HepG2 (cell line): Measurements from ENCODE around the gene HDAC4. TPM values are rescaled to one million over a fixed set of nuclear protein-coding genes. Genes with fewer than 3 reads are reported as not detected.

Experiments used
- ADNP ChIP-seq: sonication (generic); formaldehyde crosslinking; IDR thresholded peaks from 2 replicates; pipeline ENCODE4 v1.4.0; 2020; ENCODE audit warnings: missing genetic modification reagents
- AGO1 ChIP-seq: fragments of 200-400 bp; formaldehyde crosslinking; IDR thresholded peaks from 2 replicates; pipeline ENCODE4 v1.6.1; 2017; ENCODE audit warnings: mild to moderate bottlenecking, low read depth, low read length, moderate library complexity; ENCODE audit not compliant: poor library complexity, severe bottlenecking
- ARHGAP35 ChIP-seq: sonication (generic); formaldehyde crosslinking; IDR thresholded peaks from 2 replicates; pipeline ENCODE4 v1.9.0; 2022; ENCODE audit warnings: mild to moderate bottlenecking, inconsistent platforms, moderate library complexity, missing genetic modification reagents, borderline replicate concordance
- GABPA ChIP-seq, 2 experiments: IDR thresholded peaks; 2 replicates each; pipeline ENCODE4 v1.6.1; 2011 to 2016; ENCODE audit warnings: low read depth in 2 of 2, low read length in 1 of 2, missing biosample characterization in 1 of 2, missing genetic modification characterization in 1 of 2
- HIVEP1 ChIP-seq: sonication (generic); formaldehyde crosslinking; IDR thresholded peaks from 2 replicates; pipeline ENCODE4 v1.4.0; 2020; ENCODE audit warnings: mild to moderate bottlenecking, missing genetic modification reagents
- HOXA7 ChIP-seq: sonication (generic); formaldehyde crosslinking; IDR thresholded peaks from 2 replicates; pipeline ENCODE4 v1.8.1; 2022; ENCODE audit warnings: mild to moderate bottlenecking, missing genetic modification reagents, moderate library complexity
- NCOA1 ChIP-seq: sonication (generic); formaldehyde crosslinking; IDR thresholded peaks from 2 replicates; pipeline ENCODE4 v1.9.0; 2021; ENCODE audit warnings: missing genetic modification reagents
- NFE2 ChIP-seq: sonication (generic); formaldehyde crosslinking; IDR thresholded peaks from 2 replicates; pipeline ENCODE4 v1.4.0; 2020; ENCODE audit warnings: missing genetic modification reagents
- NR2F6 ChIP-seq, 2 experiments: IDR thresholded peaks; 2 replicates each; pipeline ENCODE4 v1.6.1; 2016; ENCODE audit warnings: antibody characterized with exemption in 1 of 2, mild to moderate bottlenecking in 1 of 2
- PHF21A ChIP-seq: sonication (generic); formaldehyde crosslinking; IDR thresholded peaks from 2 replicates; pipeline ENCODE4 v1.5.0; 2020; ENCODE audit warnings: mild to moderate bottlenecking, missing genetic modification reagents
- RAD21 ChIP-seq: fragments of 450-650 bp; formaldehyde crosslinking; IDR thresholded peaks from 2 replicates; pipeline ENCODE4 v1.5.0; 2020; ENCODE audit warnings: mild to moderate bottlenecking
- RARG ChIP-seq: sonication (generic); formaldehyde crosslinking; IDR thresholded peaks from 2 replicates; pipeline ENCODE4 v1.4.0; 2020; ENCODE audit warnings: low read depth, mild to moderate bottlenecking, missing genetic modification reagents
- RBM22 ChIP-seq: fragments of 200-400 bp; formaldehyde crosslinking; optimal IDR thresholded peaks from 2 replicates; pipeline ENCODE3; 2017; ENCODE audit warnings: mild to moderate bottlenecking, low read length, moderate library complexity
- REL ChIP-seq: sonication (generic); formaldehyde crosslinking; conservative IDR thresholded peaks from 2 replicates; pipeline ENCODE4 v1.8.0; 2022; ENCODE audit warnings: mild to moderate bottlenecking, missing genetic modification reagents, moderate library complexity
- SIX4 ChIP-seq: sonication (generic); formaldehyde crosslinking; IDR thresholded peaks from 2 replicates; pipeline ENCODE4 v1.4.0; 2020; ENCODE audit warnings: missing genetic modification reagents
- SKI ChIP-seq: fragments of 450-650 bp; IDR thresholded peaks from one replicate; pipeline ENCODE4 v1.6.1; 2018; ENCODE audit warnings: mild to moderate bottlenecking; ENCODE audit not compliant: partially characterized antibody
- ZBTB38 ChIP-seq: sonication (generic); formaldehyde crosslinking; IDR thresholded peaks from 2 replicates; pipeline ENCODE4 v1.5.1; 2020; ENCODE audit warnings: mild to moderate bottlenecking, missing genetic modification reagents
- ZBTB7B ChIP-seq: sonication (generic); formaldehyde crosslinking; IDR thresholded peaks from 2 replicates; pipeline ENCODE4 v1.4.0; 2020; ENCODE audit warnings: missing genetic modification reagents
- ZFP62 ChIP-seq: sonication (generic); formaldehyde crosslinking; IDR thresholded peaks from 2 replicates; pipeline ENCODE4 v1.4.0; 2020; ENCODE audit warnings: missing genetic modification reagents
- ZNF230 ChIP-seq: sonication (generic); formaldehyde crosslinking; IDR thresholded peaks from 2 replicates; pipeline ENCODE4 v1.4.0; 2020; ENCODE audit warnings: mild to moderate bottlenecking, missing genetic modification reagents
- ZNF253 ChIP-seq: sonication (generic); formaldehyde crosslinking; IDR thresholded peaks from 2 replicates; pipeline ENCODE4 v1.8.0; 2022; ENCODE audit warnings: mild to moderate bottlenecking, missing genetic modification reagents, borderline replicate concordance
- ZNF264 ChIP-seq: sonication (generic); formaldehyde crosslinking; IDR thresholded peaks from 2 replicates; pipeline ENCODE4 v1.4.0; 2020; ENCODE audit warnings: missing genetic modification reagents
- ZNF331 ChIP-seq: sonication (generic); formaldehyde crosslinking; IDR thresholded peaks from 2 replicates; pipeline ENCODE4 v1.4.0; 2020; ENCODE audit warnings: missing genetic modification reagents
- ZNF367 ChIP-seq: sonication (generic); formaldehyde crosslinking; IDR thresholded peaks from 2 replicates; pipeline ENCODE4 v1.4.0; 2020; ENCODE audit warnings: missing genetic modification reagents, borderline replicate concordance
- ZNF629 ChIP-seq: sonication (generic); formaldehyde crosslinking; conservative IDR thresholded peaks from 2 replicates; pipeline ENCODE4 v1.5.0; 2020; ENCODE audit warnings: missing genetic modification reagents
- ZNF7 ChIP-seq: IDR thresholded peaks from 2 replicates; pipeline ENCODE4 v1.6.1; 2016; ENCODE audit warnings: missing biosample characterization, missing genetic modification reagents
- ZNF713 ChIP-seq: sonication (generic); formaldehyde crosslinking; IDR thresholded peaks from 2 replicates; pipeline ENCODE4 v1.4.0; 2020; ENCODE audit warnings: mild to moderate bottlenecking, missing genetic modification reagents
- ZNF776 ChIP-seq: sonication (generic); formaldehyde crosslinking; IDR thresholded peaks from 2 replicates; pipeline ENCODE4 v1.4.0; 2020; ENCODE audit warnings: mild to moderate bottlenecking, missing genetic modification reagents
- ZNF83 ChIP-seq: sonication (generic); formaldehyde crosslinking; IDR thresholded peaks from 2 replicates; pipeline ENCODE4 v1.4.0; 2020; ENCODE audit warnings: missing genetic modification reagents, mild to moderate bottlenecking, borderline replicate concordance
- polyA plus RNA-seq, 8 experiments: library from polyadenylated mRNA; depleted of rRNA in 3 of 8; stranded (reverse) in 7 of 8; unstranded in 1 of 8; fragments of >200 nt; fragmentation: Illumina TruSeq in 4 of 8; extraction: Trizol in 4 of 8; gene quantifications; 2 replicates each; pipeline versions ENCODE4 v1.2.1 to v1.2.3, GENCODE V29; 2011 to 2016; ENCODE audit warnings: low read depth in 4 of 8, missing spikeins in 1 of 8, mixed read lengths in 1 of 8; ENCODE audit not compliant: insufficient read depth in 1 of 8
- total RNA-seq, 5 experiments: library from RNA; depleted of rRNA; stranded (reverse); fragments of >200 nt; fragmentation: Illumina TruSeq; extraction: Trizol; gene quantifications; 2 replicates each; pipeline ENCODE4 v1.2.3, GENCODE V29; 2016; ENCODE audit warnings: low read depth in 1 of 5
- TF ChIP-seq, protein P1 (sequence below): sonication (generic); formaldehyde crosslinking; IDR thresholded peaks from 2 replicates; pipeline ENCODE4 v1.5.1; 2020; ENCODE audit warnings: missing genetic modification reagents, mild to moderate bottlenecking, borderline replicate concordance
- TF ChIP-seq, protein P2 (sequence below): sonication (generic); formaldehyde crosslinking; IDR thresholded peaks from 2 replicates; pipeline ENCODE4 v1.4.0; 2020; ENCODE audit warnings: missing genetic modification reagents

HDAC4 gene
- total and polyA plus RNA-seq, 2 of the 13 experiments (the other 11 are each of a cell fraction or from before 2014, with no cell fraction given) = 10.1 to 11.5 TPM

DNA sequence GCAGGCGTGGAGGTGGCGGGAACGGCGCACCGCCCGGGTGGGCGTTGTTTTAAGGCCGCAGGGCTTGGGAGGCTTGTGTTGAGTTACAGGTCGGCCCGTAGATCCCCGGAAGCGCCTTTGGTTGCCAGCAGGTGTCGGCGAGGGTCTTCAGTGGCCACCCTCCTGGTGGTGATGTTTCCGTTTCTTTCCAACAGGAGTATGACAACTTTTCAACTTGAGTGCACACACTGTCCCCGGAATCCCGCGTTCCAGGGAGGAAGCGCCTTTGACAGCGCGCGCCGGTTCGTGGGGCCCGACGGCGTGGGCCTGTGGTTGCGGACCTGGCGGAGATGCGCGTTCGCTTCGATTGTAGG, 1.0 kb upstream of the HDAC4 start (continued):
- TF ChIP-seq SKI = no peak
- no peak for TF ChIP-seq ZNF367
- peak; percentile 2; the same call in 1 of the 2 replicates for TF ChIP-seq ZNF253
- TF ChIP-seq RARG (CRISPR knock-in tag) = no peak
- 0 out of 2 replicates have a peak, but pooled peaks have one; percentile 6 for TF ChIP-seq HOXA7 (CRISPR knock-in tag)
- TF ChIP-seq, protein P1, sequence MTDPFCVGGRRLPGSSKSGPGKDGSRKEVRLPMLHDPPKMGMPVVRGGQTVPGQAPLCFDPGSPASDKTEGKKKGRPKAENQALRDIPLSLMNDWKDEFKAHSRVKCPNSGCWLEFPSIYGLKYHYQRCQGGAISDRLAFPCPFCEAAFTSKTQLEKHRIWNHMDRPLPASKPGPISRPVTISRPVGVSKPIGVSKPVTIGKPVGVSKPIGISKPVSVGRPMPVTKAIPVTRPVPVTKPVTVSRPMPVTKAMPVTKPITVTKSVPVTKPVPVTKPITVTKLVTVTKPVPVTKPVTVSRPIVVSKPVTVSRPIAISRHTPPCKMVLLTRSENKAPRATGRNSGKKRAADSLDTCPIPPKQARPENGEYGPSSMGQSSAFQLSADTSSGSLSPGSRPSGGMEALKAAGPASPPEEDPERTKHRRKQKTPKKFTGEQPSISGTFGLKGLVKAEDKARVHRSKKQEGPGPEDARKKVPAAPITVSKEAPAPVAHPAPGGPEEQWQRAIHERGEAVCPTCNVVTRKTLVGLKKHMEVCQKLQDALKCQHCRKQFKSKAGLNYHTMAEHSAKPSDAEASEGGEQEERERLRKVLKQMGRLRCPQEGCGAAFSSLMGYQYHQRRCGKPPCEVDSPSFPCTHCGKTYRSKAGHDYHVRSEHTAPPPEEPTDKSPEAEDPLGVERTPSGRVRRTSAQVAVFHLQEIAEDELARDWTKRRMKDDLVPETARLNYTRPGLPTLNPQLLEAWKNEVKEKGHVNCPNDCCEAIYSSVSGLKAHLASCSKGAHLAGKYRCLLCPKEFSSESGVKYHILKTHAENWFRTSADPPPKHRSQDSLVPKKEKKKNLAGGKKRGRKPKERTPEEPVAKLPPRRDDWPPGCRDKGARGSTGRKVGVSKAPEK = no peak
- TF ChIP-seq AGO1 = peak; percentile 36
- 0 out of 2 replicates have a peak, but pooled peaks have one; percentile 58 for TF ChIP-seq ZNF83 (CRISPR knock-in tag)
- TF ChIP-seq ZNF230 (CRISPR knock-in tag) = peak; percentile 20; the same call in 1 of the 2 replicates
- TF ChIP-seq NCOA1 (CRISPR knock-in tag) = 0 out of 2 replicates have a peak, but pooled peaks have one; percentile 8
- TF ChIP-seq, protein P2, sequence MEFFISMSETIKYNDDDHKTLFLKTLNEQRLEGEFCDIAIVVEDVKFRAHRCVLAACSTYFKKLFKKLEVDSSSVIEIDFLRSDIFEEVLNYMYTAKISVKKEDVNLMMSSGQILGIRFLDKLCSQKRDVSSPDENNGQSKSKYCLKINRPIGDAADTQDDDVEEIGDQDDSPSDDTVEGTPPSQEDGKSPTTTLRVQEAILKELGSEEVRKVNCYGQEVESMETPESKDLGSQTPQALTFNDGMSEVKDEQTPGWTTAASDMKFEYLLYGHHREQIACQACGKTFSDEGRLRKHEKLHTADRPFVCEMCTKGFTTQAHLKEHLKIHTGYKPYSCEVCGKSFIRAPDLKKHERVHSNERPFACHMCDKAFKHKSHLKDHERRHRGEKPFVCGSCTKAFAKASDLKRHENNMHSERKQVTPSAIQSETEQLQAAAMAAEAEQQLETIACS = no peak
- TF ChIP-seq ARHGAP35 (CRISPR knock-in tag) = no peak; the same call in 1 of the 2 replicates
- no peak for TF ChIP-seq RAD21
- TF ChIP-seq GABPA (IDR thresholded peaks at IDR 0.05; ENCODE audit: low read depth, low read length) = no peak
- no peak for TF ChIP-seq GABPA (CRISPR knock-in tag; IDR thresholded peaks at IDR 0.05; ENCODE audit: low read depth)
- no peak for TF ChIP-seq ZNF331 (CRISPR knock-in tag)
- no peak for TF ChIP-seq HIVEP1 (CRISPR knock-in tag)
- TF ChIP-seq ZBTB38 (CRISPR knock-in tag) = peak; percentile 99
- no peak for TF ChIP-seq ADNP
- no peak for TF ChIP-seq NR2F6 (IDR thresholded peaks at IDR 0.05)
- no peak for TF ChIP-seq NR2F6 (CRISPR knock-in tag; IDR thresholded peaks at IDR 0.05)
- peak; percentile 14; the same call in 1 of the 2 replicates for TF ChIP-seq ZNF776 (CRISPR knock-in tag)
- no peak for TF ChIP-seq SIX4 (CRISPR knock-in tag)
- TF ChIP-seq PHF21A (CRISPR knock-in tag) = no peak
- no peak for TF ChIP-seq ZFP62 (CRISPR knock-in tag)
- no peak for TF ChIP-seq ZNF264
- TF ChIP-seq ZNF713 (CRISPR knock-in tag) = no peak
- TF ChIP-seq NFE2 (CRISPR knock-in tag) = no peak
- 0 out of 2 replicates have a peak, but pooled peaks have one; percentile 13 for TF ChIP-seq REL (CRISPR knock-in tag)
- no peak for TF ChIP-seq ZNF7 (CRISPR knock-in tag)
- no peak for TF ChIP-seq ZNF629 (CRISPR knock-in tag)
- TF ChIP-seq ZBTB7B (CRISPR knock-in tag) = no peak
- TF ChIP-seq RBM22 = no peak
